HFF-Myc (cell line): Measurements from ENCODE around the gene GRM7.

ENCODE experiments used
- DNase-seq: peaks from one replicate; pipeline ENCODE4 v3.0.0-alpha.2; 2011; ENCODE audit warnings: low read depth; ENCODE audit errors: extremely low read depth
- H3K4me3 ChIP-seq: replicated peaks from 2 replicates; pipeline ENCODE4 v1.5.1; 2011; ENCODE audit warnings: low read depth, mild to moderate bottlenecking, control low read depth, low read length
- TF ChIP-seq, protein P1 (sequence below): IDR thresholded peaks from 2 replicates; pipeline ENCODE4 v1.5.1; 2012; ENCODE audit warnings: mild to moderate bottlenecking, low read depth, low read length, control low read depth; ENCODE audit errors: missing control alignments

GRM7 gene

DNA sequence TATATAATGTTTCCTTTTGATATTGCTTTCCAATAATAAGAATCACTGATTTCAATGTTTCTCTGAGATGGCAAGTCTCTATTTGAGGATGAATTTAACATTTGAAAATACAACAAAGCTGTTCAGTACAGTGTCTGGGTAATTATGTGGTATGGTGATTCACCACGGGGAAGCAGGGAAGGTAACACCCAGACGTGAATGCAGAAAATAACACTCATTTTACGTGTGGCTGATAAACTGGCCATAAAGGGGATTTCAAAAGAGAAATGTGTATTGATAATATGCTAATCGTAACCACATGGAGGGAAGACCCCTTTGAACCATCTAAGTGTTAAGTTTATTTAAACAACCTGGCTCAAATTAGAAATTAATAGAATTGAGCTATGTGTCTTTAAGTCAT lies 344.6 kb downstream of the GRM7 start:
- no peak for DNase-seq
- TF ChIP-seq, protein P1, sequence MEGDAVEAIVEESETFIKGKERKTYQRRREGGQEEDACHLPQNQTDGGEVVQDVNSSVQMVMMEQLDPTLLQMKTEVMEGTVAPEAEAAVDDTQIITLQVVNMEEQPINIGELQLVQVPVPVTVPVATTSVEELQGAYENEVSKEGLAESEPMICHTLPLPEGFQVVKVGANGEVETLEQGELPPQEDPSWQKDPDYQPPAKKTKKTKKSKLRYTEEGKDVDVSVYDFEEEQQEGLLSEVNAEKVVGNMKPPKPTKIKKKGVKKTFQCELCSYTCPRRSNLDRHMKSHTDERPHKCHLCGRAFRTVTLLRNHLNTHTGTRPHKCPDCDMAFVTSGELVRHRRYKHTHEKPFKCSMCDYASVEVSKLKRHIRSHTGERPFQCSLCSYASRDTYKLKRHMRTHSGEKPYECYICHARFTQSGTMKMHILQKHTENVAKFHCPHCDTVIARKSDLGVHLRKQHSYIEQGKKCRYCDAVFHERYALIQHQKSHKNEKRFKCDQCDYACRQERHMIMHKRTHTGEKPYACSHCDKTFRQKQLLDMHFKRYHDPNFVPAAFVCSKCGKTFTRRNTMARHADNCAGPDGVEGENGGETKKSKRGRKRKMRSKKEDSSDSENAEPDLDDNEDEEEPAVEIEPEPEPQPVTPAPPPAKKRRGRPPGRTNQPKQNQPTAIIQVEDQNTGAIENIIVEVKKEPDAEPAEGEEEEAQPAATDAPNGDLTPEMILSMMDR: no peak
- H3K4me3 ChIP-seq: no peak overlapping the region

- no peak for DNase-seq
- TF ChIP-seq, protein P1: no peak
- H3K4me3 ChIP-seq: no peak overlapping the region
These were observed 345.0 kb downstream of the GRM7 start for GRCh38 chr3:7205962-7206361.

DNA sequence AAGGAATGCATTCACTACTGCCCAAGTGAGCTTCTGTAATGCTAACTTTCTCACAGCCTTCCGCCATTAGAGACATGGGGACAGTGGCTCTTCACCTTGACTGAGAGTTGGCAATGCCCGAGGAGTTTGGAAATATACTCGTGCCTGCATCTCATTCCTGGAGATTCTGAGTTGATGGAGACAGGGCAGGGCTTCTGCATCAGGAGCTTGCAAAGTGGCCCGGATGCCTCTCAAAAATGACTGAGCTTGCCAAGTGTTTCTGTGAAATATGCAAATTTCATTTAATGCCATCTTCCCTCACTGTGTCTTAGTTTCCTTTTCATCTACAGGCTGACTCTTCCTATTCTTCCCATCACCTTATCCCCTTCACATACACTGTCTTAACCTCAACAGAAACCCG lies 346.2 kb downstream of the GRM7 start:
- TF ChIP-seq, protein P1: no peak
- no peak for DNase-seq
- H3K4me3 ChIP-seq: no peak overlapping the region

DNA sequence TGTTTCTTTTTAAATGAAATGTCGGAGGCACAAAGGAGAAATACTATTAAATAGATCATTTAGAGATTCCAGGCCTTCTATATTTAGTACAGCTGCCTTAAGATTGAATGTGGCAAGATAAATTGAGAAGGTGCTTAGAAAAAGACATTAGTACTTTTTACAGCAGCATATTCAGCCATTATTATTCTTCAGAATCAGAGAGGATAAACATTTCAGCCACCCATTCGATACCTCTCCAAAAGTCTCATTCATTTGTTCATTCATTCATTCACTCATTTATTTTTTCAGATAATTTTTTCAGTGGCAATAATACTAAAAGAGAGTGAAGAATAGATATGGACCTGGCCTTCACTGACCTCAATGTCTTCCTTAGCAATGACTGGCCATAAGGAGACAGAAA lies 347.0 kb downstream of the GRM7 start:
- DNase-seq: no peak
- TF ChIP-seq, protein P1: no peak
- no peak overlapping the region for H3K4me3 ChIP-seq

GRCh38 chr3:7209098-7209497 lies 348.2 kb downstream of the GRM7 start:
- DNase-seq: no peak
- H3K4me3 ChIP-seq: no peak overlapping the region
- TF ChIP-seq, protein P1: no peak

DNA sequence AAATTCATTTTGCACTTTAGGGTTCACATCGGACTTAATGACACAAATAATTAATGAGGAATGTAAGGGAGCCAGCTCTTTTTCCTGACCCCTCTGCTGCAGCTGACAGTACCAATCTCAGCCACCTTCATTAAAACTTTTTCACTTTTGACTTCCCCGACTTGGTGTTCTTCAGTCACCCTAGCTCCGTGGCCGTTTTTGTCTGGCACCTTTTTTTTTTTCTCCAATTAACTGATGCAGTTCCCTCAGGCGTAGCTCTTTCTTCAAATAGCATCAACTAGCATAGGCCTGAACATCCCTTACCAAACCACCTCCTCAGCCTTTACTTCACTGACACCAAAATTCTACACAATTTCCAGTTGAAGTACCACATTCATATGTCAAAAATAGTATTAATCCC lies 350.8 kb downstream of the GRM7 start:
- no peak overlapping the region for H3K4me3 ChIP-seq
- no peak for DNase-seq
- TF ChIP-seq, protein P1: no peak

DNA sequence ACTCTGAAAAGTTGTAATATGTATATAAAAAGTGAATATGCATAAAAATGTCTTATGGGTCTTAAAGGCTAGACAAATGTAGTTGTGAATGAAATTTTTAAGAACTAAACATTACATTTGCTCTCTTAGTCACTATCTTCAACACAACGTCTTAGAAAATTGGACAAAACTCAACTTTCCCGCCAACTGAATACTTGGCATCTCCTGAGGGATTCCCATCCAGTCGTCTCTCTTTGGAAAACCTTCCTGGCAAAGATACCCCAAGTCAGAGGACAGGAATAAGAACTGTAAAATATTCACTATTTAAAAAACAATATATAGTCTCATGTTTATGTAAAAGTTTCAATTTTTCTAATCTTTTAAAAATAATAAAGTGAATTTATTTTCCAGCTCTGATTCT lies 354.8 kb downstream of the GRM7 start:
- DNase-seq: no peak
- TF ChIP-seq, protein P1: no peak
- no peak overlapping the region for H3K4me3 ChIP-seq
